Mesenteric fat pad (tissue), 1 donor: ENCODE data around the gene UBTD2. TPM values are rescaled to one million over a fixed set of nuclear protein-coding genes. Genes with fewer than 3 reads are reported as not detected.
A peak's percentile ranks its signal among the peaks of the same experiment; 100 is the strongest.

Experiments used
- DNase-seq: peaks from one replicate; pipeline ENCODE4 v3.0.0-alpha.2; 2020; ENCODE audit warnings: low spot score
- total RNA-seq: library from RNA; stranded (reverse); fragmentation: NEBNext Ultra II Directional; extraction: Animal tissue kit (Norgen Biotek cat#: 25700); gene quantifications from one replicate; pipeline ENCODE4 v1.2.1, GENCODE V29; 2021
- donor health status: DM: yes; HTN: yes; CAD: no.

The UBTD2 gene
- total RNA-seq, 1 donor from 2014 or later = 13.0 TPM

GRCh38 chr5:172194985-172195774 is 88.4 kb downstream of the UBTD2 start:
- peak; percentile 49 for DNase-seq

GRCh38 chr5:172193872-172194271 is 89.7 kb downstream of the UBTD2 start, which contains the start of gene EFCAB9:
TSS of gene EFCAB9 (plus strand) at chr5:172194172. CDS start at chr5:172194173, 1 bp downstream.
- DNase-seq = no peak

- no peak for DNase-seq
These were observed 93.8 kb downstream of the UBTD2 start for GRCh38 chr5:172189693-172190296.

GRCh38 chr5:172188893-172189692 is 94.5 kb downstream of the UBTD2 start:
- peak; percentile 71 for DNase-seq

- DNase-seq = peak; percentile 97
These were observed 95.3 kb downstream of the UBTD2 start, which contains the start of gene STK10 for GRCh38 chr5:172188033-172188892. TSS of gene STK10 (minus strand) at chr5:172188224. CDS start at chr5:172188042, 182 bp downstream.

GRCh38 chr5:172187118-172188032 is 96.2 kb downstream of the UBTD2 start:
- DNase-seq = peak; percentile 90

- DNase-seq = peak; percentile 73
These were observed 97.4 kb downstream of the UBTD2 start for GRCh38 chr5:172186114-172186695.

- DNase-seq = peak; percentile 43
These were observed 98.5 kb downstream of the UBTD2 start for GRCh38 chr5:172185096-172185461.

GRCh38 chr5:172183881-172184280 is 99.7 kb downstream of the UBTD2 start:
- peak; percentile 45 for DNase-seq

GRCh38 chr5:172182291-172182690 is 101.3 kb downstream of the UBTD2 start:
- no peak for DNase-seq

GRCh38 chr5:172180936-172181335 is 102.6 kb downstream of the UBTD2 start:
- no peak for DNase-seq

- DNase-seq = no peak
These were observed 104.3 kb downstream of the UBTD2 start for GRCh38 chr5:172178991-172179989.

GRCh38 chr5:172178301-172178987 is 105.1 kb downstream of the UBTD2 start:
- DNase-seq = no peak

GRCh38 chr5:172177176-172177575 is 106.4 kb downstream of the UBTD2 start:
- DNase-seq = no peak

GRCh38 chr5:172175263-172175719 is 108.3 kb downstream of the UBTD2 start:
- DNase-seq = no peak

- no peak for DNase-seq
These were observed 109.9 kb downstream of the UBTD2 start for GRCh38 chr5:172173564-172174153.
